Measurements from ENCODE around the gene ANKRD13B.

ANKRD13B gene

GRCh38 chr17:29591737-29592608, 959 bp upstream of the ANKRD13B start:
- peak in 55 of 56 donors; percentile 51 to 94 (median 85) for DNase-seq

- peak in 3 of 56 donors; percentile 22 to 46 (median 26) for DNase-seq
Observed at GRCh38 chr17:29593591-29594518, 923 bp downstream of the ANKRD13B start.

GRCh38 chr17:29594519-29595090, 1.7 kb downstream of the ANKRD13B start:
- no peak for DNase-seq

GRCh38 chr17:29595107-29595942, 2.4 kb downstream of the ANKRD13B start:
- DNase-seq = no peak

- no peak for DNase-seq
Observed at GRCh38 chr17:29595943-29596774, 3.2 kb downstream of the ANKRD13B start.

- DNase-seq = peak in 1 of 56 donors; percentile 9
Observed at GRCh38 chr17:29596811-29597210, 3.9 kb downstream of the ANKRD13B start.

- DNase-seq = no peak
Observed at GRCh38 chr17:29597361-29598172, 4.6 kb downstream of the ANKRD13B start.

GRCh38 chr17:29603109-29603674, 10.3 kb downstream of the ANKRD13B start:
- no peak for DNase-seq

GRCh38 chr17:29607557-29608195, 14.7 kb downstream of the ANKRD13B start:
- DNase-seq = no peak

- DNase-seq = no peak
Observed at GRCh38 chr17:29608986-29609385, 16.1 kb downstream of the ANKRD13B start.

- no peak for DNase-seq
Observed at GRCh38 chr17:29610395-29610794, 17.5 kb downstream of the ANKRD13B start.

GRCh38 chr17:29611351-29612093, 18.6 kb downstream of the ANKRD13B start:
- DNase-seq = no peak

GRCh38 chr17:29612094-29612403, 19.1 kb downstream of the ANKRD13B start:
- DNase-seq = no peak

GRCh38 chr17:29612404-29613280, 19.7 kb downstream of the ANKRD13B start:
- no peak for DNase-seq

- peak in 54 of 56 donors; percentile 45 to 96 (median 86) for DNase-seq
Observed at GRCh38 chr17:29613352-29613837, 20.5 kb downstream of the ANKRD13B start.

- peak in 1 of 56 donors; percentile 23 for DNase-seq
Observed at GRCh38 chr17:29613856-29614255, 20.9 kb downstream of the ANKRD13B start.

Data from nucleus accumbens (tissue), 56 donors.